Omental fat pad (tissue), 4 donors: ENCODE data around the gene NTRK3. TPM values are rescaled to one million over a fixed set of nuclear protein-coding genes. Genes with fewer than 3 reads are reported as not detected.

Experiments
- ATAC-seq: fragments of 150-250 bp; one replicate; pipeline ENCODE4 v1.9.1; 2016; ENCODE audit warnings: mild to moderate bottlenecking, moderate library complexity; ENCODE audit not compliant: low FRiP score
- DNase-seq: peaks from one replicate; pipeline ENCODE4 v3.0.0-alpha.2; 2019; ENCODE audit warnings: low spot score
- CTCF ChIP-seq, 3 donors: fragments of 450-650 bp; IDR thresholded peaks; one replicate each; pipeline ENCODE4 v1.5.1; 2016 to 2017; ENCODE audit warnings: antibody characterized with exemption in 3 of 3, mild to moderate bottlenecking in 3 of 3, moderate library complexity in 2 of 3
- total RNA-seq, 4 donors: library from RNA; depleted of rRNA; stranded (reverse); fragments of >200 nt; gene quantifications; one replicate each; pipeline ENCODE4 v1.1.0, GENCODE V29; 2016

Gene NTRK3
- total RNA-seq, 4 donors from 2014 or later, result 0.75 to 5.2 (median 3.6) TPM

- ATAC-seq (no peak), DNase-seq (no peak)
- TF ChIP-seq CTCF (IDR thresholded peaks at IDR 0.05), result no peak
Observed at GRCh38 chr15:88120026-88120425, 136.5 kb downstream of the NTRK3 start.

- TF ChIP-seq CTCF (IDR thresholded peaks at IDR 0.05), result no peak
- DNase-seq (no peak), ATAC-seq (no peak)
Observed at GRCh38 chr15:88118741-88119140, 137.8 kb downstream of the NTRK3 start.

GRCh38 chr15:88118035-88118434 lies 138.5 kb downstream of the NTRK3 start:
- DNase-seq, result no peak
- TF ChIP-seq CTCF (IDR thresholded peaks at IDR 0.05), result no peak
- no peak for ATAC-seq

- TF ChIP-seq CTCF (IDR thresholded peaks at IDR 0.05), result no peak
- peak; percentile 20 for ATAC-seq
- no peak for DNase-seq
Observed at GRCh38 chr15:88115486-88116152, 140.9 kb downstream of the NTRK3 start.

GRCh38 chr15:88113613-88114308 lies 142.8 kb downstream of the NTRK3 start:
- ATAC-seq (no peak), DNase-seq (no peak)
- TF ChIP-seq CTCF (IDR thresholded peaks at IDR 0.05), result no peak

GRCh38 chr15:88108991-88109390 lies 147.5 kb downstream of the NTRK3 start:
- TF ChIP-seq CTCF (IDR thresholded peaks at IDR 0.05), result no peak
- no peak for DNase-seq
- no peak for ATAC-seq

- DNase-seq (no peak), ATAC-seq (no peak)
- no peak for TF ChIP-seq CTCF (IDR thresholded peaks at IDR 0.05)
Observed at GRCh38 chr15:88108477-88108876, 148.1 kb downstream of the NTRK3 start.
